Astrocyte (in vitro differentiated cells and primary cell): ENCODE measurements around the gene NCAPG2. TPM values are rescaled to one million over a fixed set of nuclear protein-coding genes. Genes with fewer than 3 reads are reported as not detected.

Experiments
- DNase-seq: peaks from one replicate; pipeline ENCODE4 v3.0.0-alpha.2; 2010; ENCODE audit warnings: low read depth
- FAIRE-seq: peaks from 2 replicates; lab custom pipeline; 2011; peaks lifted over from hg19 to GRCh38; lab: Jason Lieb, UNC
- H2AFZ ChIP-seq: 2 replicates; pipeline ENCODE4 v1.6.0; 2012; ENCODE audit warnings: low read depth, low read length, inconsistent platforms
- H3K27ac ChIP-seq: 2 replicates; pipeline ENCODE4 v1.5.1; 2011; ENCODE audit warnings: low read depth, low read length, inconsistent platforms
- H3K27me3 ChIP-seq: 2 replicates; pipeline ENCODE4 v1.6.0; 2011; ENCODE audit warnings: low read length, inconsistent platforms; ENCODE audit not compliant: insufficient read depth
- H3K36me3 ChIP-seq: 2 replicates; pipeline ENCODE4 v1.5.1; 2011; ENCODE audit warnings: low read length, inconsistent platforms; ENCODE audit not compliant: insufficient read depth
- H3K4me1 ChIP-seq: 2 replicates; pipeline ENCODE4 v1.5.1; 2011; ENCODE audit warnings: low read length, inconsistent platforms; ENCODE audit not compliant: insufficient read depth
- H3K4me2 ChIP-seq: 2 replicates; pipeline ENCODE4 v1.6.0; 2012; ENCODE audit warnings: low read length, inconsistent platforms
- H3K4me3 ChIP-seq: 2 replicates; pipeline ENCODE4 v1.5.1; 2011; ENCODE audit warnings: low read depth, mild to moderate bottlenecking, low read length, inconsistent platforms; ENCODE audit not compliant: insufficient read depth
- H3K79me2 ChIP-seq: 2 replicates; pipeline ENCODE4 v1.6.0; 2012; ENCODE audit warnings: mild to moderate bottlenecking, low read length, inconsistent platforms; ENCODE audit not compliant: insufficient read depth
- H3K9ac ChIP-seq: 2 replicates; pipeline ENCODE4 v1.6.0; 2012; ENCODE audit warnings: mild to moderate bottlenecking, low read length, inconsistent platforms
- H3K9me3 ChIP-seq: 2 replicates; pipeline ENCODE4 v1.5.1; 2012; ENCODE audit warnings: low read depth, mild to moderate bottlenecking, low read length, inconsistent platforms; ENCODE audit not compliant: insufficient read depth
- H4K20me1 ChIP-seq: 2 replicates; pipeline ENCODE4 v1.6.0; 2012; ENCODE audit warnings: low read length, inconsistent platforms; ENCODE audit not compliant: insufficient read depth
- H3K27ac Mint-ChIP-seq: one replicate; pipeline ENCODE4 v1.8.0; 2021; ENCODE audit warnings: mild to moderate bottlenecking, mixed read lengths; ENCODE audit not compliant: unreplicated experiment
- H3K27me3 Mint-ChIP-seq: one replicate; pipeline ENCODE4 v1.8.0; 2021; ENCODE audit warnings: low read depth, mixed read lengths; ENCODE audit not compliant: unreplicated experiment
- H3K36me3 Mint-ChIP-seq: one replicate; pipeline ENCODE4 v1.8.0; 2021; ENCODE audit warnings: low read depth, mixed read lengths; ENCODE audit not compliant: unreplicated experiment
- H3K4me1 Mint-ChIP-seq: one replicate; pipeline ENCODE4 v1.8.0; 2021; ENCODE audit warnings: low read depth, mixed read lengths; ENCODE audit not compliant: unreplicated experiment
- H3K4me3 Mint-ChIP-seq: one replicate; pipeline ENCODE4 v1.8.0; 2021; ENCODE audit warnings: mild to moderate bottlenecking, moderate library complexity, mixed read lengths; ENCODE audit not compliant: unreplicated experiment
- H3K9me3 Mint-ChIP-seq: one replicate; pipeline ENCODE4 v1.8.0; 2021; ENCODE audit warnings: mild to moderate bottlenecking, mixed read lengths; ENCODE audit not compliant: unreplicated experiment
- EZH2 ChIP-seq: IDR thresholded peaks from 2 replicates; pipeline ENCODE4 v1.6.1; 2012; ENCODE audit warnings: mild to moderate bottlenecking, low read length, inconsistent platforms; ENCODE audit not compliant: insufficient read depth
- total RNA-seq: library from RNA; stranded (reverse); gene quantifications from 2 replicates; pipeline ENCODE4 v1.2.1, GENCODE V29; 2021
- TF ChIP-seq, protein P1 (sequence below): IDR thresholded peaks from 2 replicates; pipeline ENCODE4 v1.5.1; 2011; ENCODE audit warnings: low read depth, mild to moderate bottlenecking, inconsistent platforms, low read length, moderate library complexity; ENCODE audit not compliant: insufficient read depth

NCAPG2 gene
- total RNA-seq, 1 donor from 2014 or later = 9.6 TPM

DNA sequence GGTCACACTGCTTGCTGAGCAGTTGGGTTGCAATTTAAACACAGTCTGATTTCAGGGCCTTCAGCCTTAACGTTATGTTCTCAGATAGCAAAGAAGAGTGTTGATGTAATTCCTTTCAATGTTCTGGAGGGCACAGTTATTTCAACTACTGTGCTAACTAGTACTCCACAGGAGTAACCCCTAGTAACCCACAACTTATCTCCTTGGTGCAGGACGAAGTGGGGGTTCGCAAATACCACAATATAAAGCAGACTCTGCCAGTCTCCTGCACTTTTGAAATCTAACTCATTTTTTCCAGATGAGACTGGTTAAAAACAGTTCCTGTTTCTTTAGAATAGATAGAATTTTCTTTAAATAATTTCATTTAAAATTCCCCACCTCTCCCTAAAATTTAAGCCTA, 47.1 kb upstream of the NCAPG2 start:
- no peak overlapping the region for H2AFZ ChIP-seq
- TF ChIP-seq, protein P1, sequence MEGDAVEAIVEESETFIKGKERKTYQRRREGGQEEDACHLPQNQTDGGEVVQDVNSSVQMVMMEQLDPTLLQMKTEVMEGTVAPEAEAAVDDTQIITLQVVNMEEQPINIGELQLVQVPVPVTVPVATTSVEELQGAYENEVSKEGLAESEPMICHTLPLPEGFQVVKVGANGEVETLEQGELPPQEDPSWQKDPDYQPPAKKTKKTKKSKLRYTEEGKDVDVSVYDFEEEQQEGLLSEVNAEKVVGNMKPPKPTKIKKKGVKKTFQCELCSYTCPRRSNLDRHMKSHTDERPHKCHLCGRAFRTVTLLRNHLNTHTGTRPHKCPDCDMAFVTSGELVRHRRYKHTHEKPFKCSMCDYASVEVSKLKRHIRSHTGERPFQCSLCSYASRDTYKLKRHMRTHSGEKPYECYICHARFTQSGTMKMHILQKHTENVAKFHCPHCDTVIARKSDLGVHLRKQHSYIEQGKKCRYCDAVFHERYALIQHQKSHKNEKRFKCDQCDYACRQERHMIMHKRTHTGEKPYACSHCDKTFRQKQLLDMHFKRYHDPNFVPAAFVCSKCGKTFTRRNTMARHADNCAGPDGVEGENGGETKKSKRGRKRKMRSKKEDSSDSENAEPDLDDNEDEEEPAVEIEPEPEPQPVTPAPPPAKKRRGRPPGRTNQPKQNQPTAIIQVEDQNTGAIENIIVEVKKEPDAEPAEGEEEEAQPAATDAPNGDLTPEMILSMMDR = no peak
- TF ChIP-seq EZH2 = no peak
- H3K9ac ChIP-seq = no peak overlapping the region
- Mint-ChIP-seq H3K9me3 (no peaks in the 10 kb centered on the region), H3K27ac (no peak overlapping the region), H3K27me3 (no peaks in the 10 kb centered on the region), H3K4me1 (peaks cover 8% of the 10 kb centered on the region), H3K36me3 (peaks cover 10% of the 10 kb centered on the region), H3K4me3 (no peak overlapping the region)
- no peaks in the 10 kb centered on the region for H4K20me1 ChIP-seq
- no peak overlapping the region for H3K27ac ChIP-seq
- no peak overlapping the region for H3K4me3 ChIP-seq
- no peak overlapping the region for H3K4me2 ChIP-seq
- FAIRE-seq (no peak), DNase-seq (no peak)
- peaks cover 20% of the 10 kb centered on the region for H3K36me3 ChIP-seq
- peaks cover 4% of the 10 kb centered on the region for H3K4me1 ChIP-seq
- no peaks in the 10 kb centered on the region for H3K27me3 ChIP-seq
- no peaks in the 10 kb centered on the region for H3K79me2 ChIP-seq
- no peaks in the 10 kb centered on the region for H3K9me3 ChIP-seq

DNA sequence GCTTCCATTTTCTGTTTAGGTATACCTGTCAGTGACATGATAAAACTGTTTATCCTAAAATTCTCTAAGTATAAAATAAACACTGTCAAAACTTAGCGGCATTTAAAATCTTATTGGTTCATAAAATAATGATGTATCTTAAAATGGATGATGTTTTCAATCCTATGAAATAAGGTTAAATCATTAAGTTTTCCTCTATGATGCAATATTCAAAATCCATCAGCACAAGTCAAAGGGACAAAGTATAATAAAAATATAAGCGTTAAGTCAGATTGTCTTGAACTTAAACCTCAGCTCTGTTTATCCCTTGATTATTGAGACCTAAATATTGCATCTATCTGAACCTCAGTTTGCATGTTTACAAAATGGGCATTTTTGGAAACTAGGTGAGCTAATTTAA, 46.6 kb upstream of the NCAPG2 start:
- TF ChIP-seq, protein P1 = no peak
- H3K4me3 Mint-ChIP-seq = no peak overlapping the region
- Histone ChIP-seq H2AFZ (no peak overlapping the region), H3K4me2 (no peak overlapping the region), H3K4me1 (peaks cover 4% of the 10 kb centered on the region), H3K27me3 (no peaks in the 10 kb centered on the region), H3K9me3 (no peaks in the 10 kb centered on the region), H3K79me2 (no peaks in the 10 kb centered on the region), H3K9ac (no peak overlapping the region), H3K27ac (no peak overlapping the region), H3K36me3 (peaks cover 19% of the 10 kb centered on the region), H4K20me1 (no peaks in the 10 kb centered on the region), H3K4me3 (no peak overlapping the region)
- H3K4me1 Mint-ChIP-seq = peaks cover 8% of the 10 kb centered on the region
- H3K27ac Mint-ChIP-seq = no peak overlapping the region
- peaks cover 9% of the 10 kb centered on the region for H3K36me3 Mint-ChIP-seq
- H3K9me3 Mint-ChIP-seq = no peaks in the 10 kb centered on the region
- no peak for DNase-seq
- H3K27me3 Mint-ChIP-seq = no peaks in the 10 kb centered on the region
- FAIRE-seq = no peak

DNA sequence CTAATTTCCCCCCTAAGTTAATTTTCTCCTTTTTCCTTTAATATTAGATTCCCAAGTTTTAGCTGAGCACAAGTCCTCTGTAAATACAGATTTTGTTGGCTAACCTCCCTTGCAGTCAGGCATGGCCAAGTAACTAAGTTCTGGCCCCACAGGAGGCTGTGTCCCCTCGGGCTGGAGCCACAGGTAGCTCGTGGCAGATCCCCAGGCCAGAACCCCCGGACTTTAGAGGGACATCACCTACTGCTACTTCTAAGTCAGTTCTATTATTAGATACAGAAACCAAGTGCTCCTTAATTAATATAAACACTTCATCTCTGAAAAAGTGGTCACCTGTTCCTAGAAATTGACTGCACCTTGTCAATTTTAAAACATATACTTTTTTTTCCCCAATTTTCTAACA, 46.1 kb upstream of the NCAPG2 start:
- DNase-seq (no peak), FAIRE-seq (no peak)
- no peak overlapping the region for H3K27ac Mint-ChIP-seq
- H3K27ac ChIP-seq = no peak overlapping the region
- H3K4me3 ChIP-seq = no peak overlapping the region
- no peaks in the 10 kb centered on the region for H4K20me1 ChIP-seq
- H3K79me2 ChIP-seq = no peaks in the 10 kb centered on the region
- H3K36me3 Mint-ChIP-seq = peaks cover 9% of the 10 kb centered on the region
- TF ChIP-seq, protein P1 = no peak
- no peak for TF ChIP-seq EZH2
- H3K36me3 ChIP-seq = peaks cover 16% of the 10 kb centered on the region
- peaks cover 8% of the 10 kb centered on the region for H3K4me1 Mint-ChIP-seq
- H3K4me3 Mint-ChIP-seq = no peak overlapping the region
- no peaks in the 10 kb centered on the region for H3K9me3 ChIP-seq
- no peaks in the 10 kb centered on the region for H3K27me3 ChIP-seq
- H3K9ac ChIP-seq = no peak overlapping the region
- no peak overlapping the region for H3K4me2 ChIP-seq
- no peaks in the 10 kb centered on the region for H3K27me3 Mint-ChIP-seq
- H3K9me3 Mint-ChIP-seq = no peaks in the 10 kb centered on the region
- H3K4me1 ChIP-seq = peaks cover 4% of the 10 kb centered on the region
- H2AFZ ChIP-seq = no peak overlapping the region
